NCI-H128 (cell line): Measurements from ENCODE around the gene CCDC77.
"Not testable (repeated sequence)": the region's sequence is repeated elsewhere in the genome, so short reads cannot be mapped to it uniquely, and the experiment has no call there.

Experiments
- DNase-seq: peaks from one replicate; lab custom pipeline; 2025; ENCODE audit not compliant: unreplicated experiment; lab: John Stamatoyannopoulos, UW

The CCDC77 gene

DNA sequence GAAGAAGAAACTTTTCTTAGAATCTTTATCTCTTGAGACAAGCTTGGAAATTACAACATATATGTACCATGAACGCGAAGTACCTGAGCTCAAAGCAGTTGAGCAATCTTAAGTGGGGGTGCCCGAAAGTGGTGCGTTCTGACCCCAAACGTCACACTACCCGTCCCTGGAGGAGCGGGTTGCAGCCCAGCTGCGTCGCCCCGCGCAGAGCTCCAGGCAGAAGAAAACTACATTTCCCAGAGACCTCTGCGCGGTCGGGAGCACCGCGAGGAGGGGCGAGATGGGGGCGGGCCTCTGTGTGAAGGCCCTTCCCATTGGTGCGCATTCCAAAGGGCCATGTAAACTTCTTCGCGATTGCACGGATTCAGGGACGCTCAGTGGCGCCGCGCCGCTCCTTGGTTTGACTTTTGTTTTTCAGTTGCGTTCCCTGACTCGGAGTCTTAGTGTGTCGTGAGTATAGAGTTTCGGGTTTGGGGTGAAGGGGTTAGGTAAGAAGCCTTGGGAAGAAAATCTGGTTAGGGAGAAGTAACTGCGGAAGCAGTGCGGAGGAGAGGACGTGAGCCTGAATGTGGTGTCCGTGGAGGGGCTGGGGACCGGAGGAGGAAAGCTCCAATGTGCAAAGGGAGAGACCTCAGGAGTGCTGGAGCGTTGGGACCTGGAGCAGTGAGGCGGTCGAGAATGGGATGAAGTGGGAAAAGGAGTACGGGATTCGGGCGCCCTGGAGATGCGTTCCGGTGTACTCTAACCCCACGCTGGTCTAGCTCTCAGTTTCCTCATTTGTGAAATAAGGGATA, at the start of gene CCDC77:
CCDC77 (plus strand) TSS at position 410 of the 794 bp plus-strand sequence. CDS start 7,740 bp downstream, outside the sequence.
- no peak for DNase-seq

DNA sequence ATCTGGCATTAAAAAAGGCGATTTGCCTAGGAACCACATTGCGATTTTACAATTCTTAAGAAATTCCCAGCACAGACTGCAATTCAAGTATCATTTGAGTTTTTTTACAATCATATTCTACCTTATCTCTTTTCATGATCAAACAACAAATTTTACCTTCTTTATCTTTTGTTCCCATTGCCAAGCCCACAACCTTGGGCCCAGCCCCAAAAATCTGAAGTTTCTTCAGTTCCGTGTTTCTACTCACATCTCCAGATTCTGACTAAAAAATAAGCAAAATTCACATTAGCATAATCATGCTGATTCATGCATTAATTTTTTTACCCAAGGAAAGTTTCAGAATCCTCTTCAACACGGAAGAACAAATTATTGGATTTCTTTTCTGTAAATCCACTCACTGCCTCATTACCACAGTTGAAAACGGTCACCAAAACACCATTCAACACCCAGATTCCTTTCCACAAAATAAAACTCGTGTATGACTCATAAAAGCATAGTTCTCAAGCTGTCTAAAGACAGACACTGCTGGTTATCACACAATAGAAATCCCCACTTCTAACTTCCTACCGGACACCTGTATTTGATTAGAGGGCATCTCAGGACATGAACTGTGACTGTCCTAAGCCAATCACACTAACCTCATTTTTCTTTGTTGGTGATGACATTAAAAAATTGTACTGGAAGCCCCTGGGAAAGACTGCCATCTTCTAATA, 45.0 kb upstream of the CCDC77 start:
- no peak for DNase-seq

DNA sequence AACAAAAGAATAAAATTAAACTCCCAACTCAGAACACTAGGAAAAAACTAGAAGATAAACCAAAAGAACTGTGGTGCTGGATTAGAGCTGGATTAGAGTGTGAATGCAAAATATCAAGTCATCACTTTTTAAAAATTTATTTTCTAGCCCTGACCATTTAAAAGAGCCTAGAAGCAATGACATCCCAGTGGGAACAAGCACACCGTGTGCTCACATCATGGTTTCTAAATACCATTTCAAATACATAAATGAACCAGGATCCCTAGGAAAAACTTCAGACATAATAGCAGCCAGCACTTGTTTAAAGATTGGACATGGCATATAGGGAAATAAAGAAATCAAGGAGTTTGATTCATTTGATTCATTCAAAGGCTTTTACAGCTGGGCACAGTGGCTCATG, 42.4 kb upstream of the CCDC77 start:
- DNase-seq, result no peak

DNA sequence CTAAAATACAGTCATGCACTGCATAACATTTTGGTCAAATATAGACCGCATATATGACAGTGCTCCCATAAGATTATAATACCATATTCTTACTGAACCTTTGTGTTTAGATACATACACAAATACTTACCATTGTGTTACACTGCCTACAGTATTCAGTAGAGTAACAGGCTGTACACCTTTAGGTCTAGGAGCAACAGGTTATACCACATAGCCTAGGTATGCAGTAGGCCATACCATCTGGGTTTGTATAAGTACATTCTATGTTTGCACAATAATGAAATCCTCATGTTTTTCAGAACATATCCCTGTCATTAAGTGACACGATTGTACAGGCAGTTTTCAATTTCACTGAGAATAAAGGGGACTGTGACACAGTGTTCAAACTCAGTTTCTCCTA, 34.6 kb upstream of the CCDC77 start:
- DNase-seq, result no peak

DNA sequence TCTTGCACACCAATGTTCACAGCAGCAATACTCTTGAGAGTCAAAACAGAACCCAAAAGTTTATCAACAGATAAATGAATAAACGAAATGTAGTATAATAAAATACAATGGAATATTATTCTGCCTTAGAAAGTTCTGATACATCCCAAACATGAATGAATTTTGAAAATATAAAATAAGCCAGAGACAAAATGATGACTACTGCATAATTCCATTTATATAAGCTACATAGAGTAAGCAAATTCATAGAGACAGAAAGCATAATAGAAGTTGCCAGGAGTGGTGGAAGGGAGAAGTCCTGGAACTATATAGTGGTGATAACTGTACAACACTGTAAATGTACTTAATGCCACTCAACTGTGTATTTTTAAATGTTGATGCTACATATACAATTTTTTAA, 33.5 kb upstream of the CCDC77 start:
- no peak for DNase-seq

DNA sequence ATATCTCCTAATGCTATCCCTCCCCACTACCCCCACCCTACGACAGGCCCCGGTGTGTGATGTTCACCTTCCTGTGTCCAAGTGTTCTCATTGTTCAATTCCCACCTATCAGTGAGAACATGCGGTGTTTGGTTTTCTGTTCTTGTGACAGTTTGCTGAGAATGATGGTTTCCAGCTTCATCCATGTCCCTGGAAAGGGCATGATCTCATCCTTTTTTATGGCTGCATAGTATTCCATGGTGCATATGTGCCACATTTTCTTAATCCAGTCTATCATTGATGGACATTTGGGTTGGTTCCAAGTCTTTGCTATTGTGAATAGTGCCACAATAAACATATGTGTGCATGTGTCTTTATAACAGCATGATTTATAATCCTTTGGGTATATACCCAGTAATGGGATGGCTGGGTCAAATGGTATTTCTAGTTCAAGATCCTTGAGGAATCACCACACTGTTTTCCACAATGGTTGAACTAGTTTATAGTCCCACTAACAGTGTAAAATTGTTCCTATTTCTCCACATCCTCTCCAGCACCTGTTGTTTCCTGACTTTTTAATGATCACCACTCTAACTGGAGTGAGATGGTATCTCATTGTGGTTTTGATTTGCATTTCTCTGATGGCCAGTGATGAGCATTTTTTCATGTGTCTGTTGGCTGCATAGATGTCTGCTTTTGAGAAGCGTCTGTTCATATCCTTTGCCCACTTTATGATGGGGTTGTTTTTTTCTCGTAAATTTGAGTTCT, 30.5 kb upstream of the CCDC77 start:
- not testable (repeated sequence) for DNase-seq

DNA sequence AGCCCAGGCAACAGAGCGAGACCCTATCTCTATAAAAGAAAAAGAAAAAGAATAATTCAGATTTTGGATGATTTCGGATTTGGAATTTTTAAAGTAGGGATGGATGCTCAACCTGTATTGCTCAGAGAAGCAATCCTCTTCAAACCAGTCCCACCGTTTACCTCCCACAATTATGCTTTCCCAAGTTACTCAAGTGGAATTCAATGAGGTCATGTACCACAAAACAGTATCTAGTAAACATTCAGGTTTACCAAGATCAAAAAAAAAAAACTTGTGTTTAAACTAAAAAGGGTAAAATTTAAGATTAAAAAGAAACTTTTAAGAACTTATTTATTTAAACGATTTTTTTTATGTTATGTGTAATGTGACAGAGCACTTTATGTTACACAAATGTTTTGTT, 14.8 kb upstream of the CCDC77 start:
- no peak for DNase-seq

DNA sequence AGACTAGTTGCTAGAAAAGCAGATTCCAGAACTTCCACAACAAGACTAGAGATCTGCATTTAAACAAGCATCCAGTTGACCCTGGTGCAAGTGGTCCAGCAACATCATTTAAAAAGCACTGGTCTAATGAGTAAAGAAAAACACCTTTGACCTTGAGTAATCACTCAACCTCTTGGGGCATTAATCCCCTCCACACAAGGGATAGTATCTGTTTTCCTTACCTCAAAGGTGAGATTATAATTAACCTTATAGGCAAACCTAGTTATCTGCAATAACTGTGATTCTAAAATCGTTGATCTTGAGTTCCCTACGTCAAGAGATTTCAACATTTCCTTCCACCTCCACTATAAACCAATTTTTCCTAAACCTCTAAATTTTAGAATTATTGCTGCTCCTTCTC, 13.4 kb upstream of the CCDC77 start:
- DNase-seq, result no peak

DNA sequence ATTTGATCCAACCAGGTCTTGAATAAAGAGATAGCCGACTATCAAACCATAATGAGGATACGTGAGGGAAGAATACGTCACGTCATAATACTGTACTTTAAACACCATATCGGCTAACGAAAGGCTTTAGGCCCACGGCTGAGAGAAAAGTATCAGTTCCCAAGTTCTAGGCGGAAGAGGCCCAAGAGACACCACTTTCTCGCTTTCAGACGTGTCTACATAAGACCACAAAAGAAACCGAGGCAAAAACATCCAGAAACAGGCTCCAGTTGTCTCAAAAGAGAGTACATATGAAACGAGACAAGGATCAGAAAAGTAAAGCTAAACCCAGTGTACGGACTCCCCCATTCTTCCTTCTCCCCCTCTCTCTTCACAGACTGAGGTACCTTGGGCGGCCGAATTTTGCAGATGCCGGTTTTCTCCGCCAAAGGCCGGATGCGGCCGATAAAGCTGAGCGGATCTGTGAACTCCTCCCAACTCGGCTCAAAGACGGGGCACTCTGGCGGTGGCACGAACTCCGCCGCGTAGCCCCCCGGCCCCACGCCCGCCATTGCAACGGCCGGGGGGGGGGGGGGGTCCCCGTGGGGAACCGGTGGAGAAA, 12.8 kb upstream of the CCDC77 start:
- DNase-seq, result no peak

DNA sequence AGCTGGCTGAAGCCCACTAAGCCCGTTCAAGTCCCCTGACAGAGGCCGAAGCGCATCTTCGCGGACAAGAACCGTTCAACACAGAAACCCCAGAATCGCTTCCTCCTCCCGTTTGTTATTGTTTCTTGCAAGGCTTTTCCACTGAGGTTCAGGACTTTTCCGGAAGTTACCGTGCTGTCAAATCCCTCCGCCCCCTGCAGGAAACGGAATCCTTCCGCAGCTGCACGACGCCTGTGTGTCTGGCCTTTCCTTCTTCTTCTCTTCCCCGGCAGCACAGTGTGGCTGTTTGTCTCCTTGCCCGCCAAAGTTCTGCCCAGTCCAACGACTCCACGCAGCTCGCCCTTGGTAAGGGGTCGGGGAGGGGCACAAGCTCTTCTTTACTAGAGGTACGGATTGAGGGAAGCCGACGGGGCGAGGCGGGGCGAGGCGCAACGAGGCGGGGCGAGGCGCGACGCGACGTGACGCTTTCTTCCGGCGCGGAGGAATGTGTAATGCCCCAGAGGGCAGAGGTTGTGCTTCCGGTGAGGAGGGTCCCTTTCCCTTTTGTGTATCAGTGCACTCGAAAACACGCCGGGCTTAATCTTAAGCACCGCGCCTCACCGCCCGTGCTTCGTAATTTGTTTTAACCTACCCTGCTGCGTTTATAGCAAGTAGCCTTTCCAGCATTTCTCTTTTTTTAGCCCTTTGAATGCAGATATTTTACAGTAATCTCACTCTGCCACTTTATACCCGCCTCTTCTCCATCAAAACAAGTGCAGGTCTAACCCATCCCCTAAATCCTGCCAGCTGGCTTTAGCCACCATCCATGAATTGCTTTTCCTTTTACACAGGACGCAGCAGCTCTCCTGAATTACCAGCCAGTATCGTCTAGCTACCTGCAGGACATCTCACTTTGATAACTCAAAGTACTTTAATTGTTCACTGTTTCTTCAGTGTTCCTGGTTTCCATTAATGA, 12.0 kb upstream of the CCDC77 start, which contains the start of gene KDM5A:
KDM5A (minus strand) TSS at position 179 of the 955 bp plus-strand sequence. CDS start 229 bp downstream, outside the sequence.
- no peak for DNase-seq

DNA sequence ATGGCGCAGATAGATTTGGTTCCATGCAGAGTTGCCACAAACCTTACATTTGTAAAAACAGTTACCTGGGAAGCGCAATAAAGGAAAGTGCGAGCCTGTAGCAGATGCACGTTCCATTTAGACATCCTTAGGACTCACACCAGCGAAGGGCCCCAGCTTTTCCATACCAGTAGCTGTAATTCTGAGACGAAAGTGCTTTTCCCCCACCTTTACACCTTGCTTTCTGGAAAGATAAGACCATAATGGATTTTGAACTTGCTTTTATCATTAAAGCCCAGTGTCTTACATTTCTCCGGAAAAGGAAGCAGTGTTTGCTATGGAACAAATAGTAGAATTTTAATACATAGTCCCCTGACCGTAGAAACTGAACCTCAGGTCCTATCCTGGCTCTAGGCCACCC, 616 bp upstream of the CCDC77 start:
- no peak for DNase-seq

DNA sequence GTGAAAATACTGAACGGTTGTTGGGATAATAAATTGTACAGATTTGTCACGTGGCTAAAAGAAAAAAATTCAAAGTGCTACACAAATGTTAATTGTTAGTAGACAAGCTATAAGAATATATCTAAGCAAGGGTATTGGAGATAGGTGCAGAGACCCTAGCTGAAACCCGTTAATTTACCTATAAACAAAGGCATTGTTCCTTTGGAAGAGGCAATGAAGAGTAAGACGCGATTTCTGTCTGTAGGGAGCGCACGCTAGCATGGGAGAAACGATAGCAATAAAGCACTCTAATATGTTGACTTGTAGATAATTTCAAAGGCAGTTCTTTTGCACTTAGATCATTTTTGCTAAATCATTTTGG, 565 bp downstream of the CCDC77 start:
- no peak for DNase-seq

DNA sequence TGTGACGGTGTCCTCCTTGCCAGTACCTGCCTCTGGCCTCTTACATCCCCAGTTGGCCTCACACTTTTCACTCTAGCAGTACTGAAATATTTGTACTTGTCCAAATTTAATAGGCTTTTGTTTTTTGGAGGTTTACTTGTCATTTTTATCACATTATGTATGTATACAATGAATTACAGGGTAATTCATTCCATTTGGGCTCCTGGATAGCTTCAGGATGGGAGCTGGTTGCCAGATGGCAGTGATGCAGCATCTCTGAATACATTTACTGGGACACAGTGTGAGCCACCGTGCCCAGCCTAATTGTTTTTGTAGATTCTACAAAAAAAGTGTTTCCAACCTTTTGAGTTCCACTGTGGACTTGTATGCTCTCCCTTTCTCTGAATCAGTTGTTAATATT, 13.4 kb downstream of the CCDC77 start:
- no peak for DNase-seq

DNA sequence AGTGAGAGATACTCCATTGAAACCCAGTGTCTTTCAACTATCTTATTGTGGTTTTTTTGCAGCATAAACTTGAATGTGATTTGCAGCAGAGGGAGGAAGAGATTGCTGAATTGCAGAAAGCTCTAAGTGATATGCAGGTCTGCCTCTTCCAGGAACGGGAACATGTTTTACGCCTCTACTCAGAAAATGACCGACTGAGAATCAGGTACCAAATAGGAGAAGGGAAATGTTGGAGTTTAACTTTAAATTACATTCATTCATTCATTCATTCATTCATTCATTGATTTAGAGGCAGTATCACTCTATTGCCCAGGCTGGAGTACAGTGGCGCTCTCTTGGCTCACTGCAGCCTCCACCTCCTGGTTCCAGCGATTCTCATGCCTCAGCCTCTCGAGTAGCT, 17.0 kb downstream of the CCDC77 start:
- no peak for DNase-seq

DNA sequence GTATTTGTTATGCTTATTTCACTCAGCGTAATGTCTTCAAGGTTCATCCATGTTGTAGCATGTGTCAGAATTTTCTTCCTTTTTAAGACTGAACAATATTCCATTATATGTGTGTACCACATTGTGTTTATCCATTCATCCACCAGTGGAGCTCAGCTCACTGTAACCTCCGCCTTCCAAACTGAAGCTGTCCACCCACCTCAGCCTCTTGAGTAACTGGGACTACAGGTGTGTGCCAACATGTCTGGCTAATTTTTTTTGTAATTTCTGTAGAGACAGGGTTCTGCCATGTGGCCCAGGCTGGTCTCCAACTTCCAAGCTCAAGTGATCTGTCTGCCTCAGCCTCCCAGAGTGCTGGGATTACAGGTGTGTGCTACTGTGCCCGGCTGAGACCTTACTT, 21.1 kb downstream of the CCDC77 start:
- DNase-seq, result no peak

DNA sequence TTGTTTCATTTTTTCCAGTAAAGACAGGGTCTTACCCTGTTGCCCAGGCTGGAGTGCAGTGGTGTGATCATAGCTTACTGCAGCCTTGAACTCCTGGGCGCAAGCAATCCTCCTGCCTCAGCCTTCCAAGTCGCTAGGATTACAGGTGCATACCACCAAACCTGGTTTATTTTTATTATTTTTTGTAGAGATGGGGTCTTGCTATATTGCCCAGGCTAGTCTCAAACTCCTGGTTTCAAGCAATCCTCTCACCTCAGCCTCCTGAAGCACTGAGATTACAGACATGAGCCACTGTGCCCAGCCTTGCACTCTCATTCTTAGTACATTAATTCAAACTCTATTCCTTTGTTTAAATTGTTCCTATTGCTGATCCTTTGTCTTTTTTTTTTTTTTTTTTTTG, 34.3 kb downstream of the CCDC77 start:
- not testable (repeated sequence) for DNase-seq

DNA sequence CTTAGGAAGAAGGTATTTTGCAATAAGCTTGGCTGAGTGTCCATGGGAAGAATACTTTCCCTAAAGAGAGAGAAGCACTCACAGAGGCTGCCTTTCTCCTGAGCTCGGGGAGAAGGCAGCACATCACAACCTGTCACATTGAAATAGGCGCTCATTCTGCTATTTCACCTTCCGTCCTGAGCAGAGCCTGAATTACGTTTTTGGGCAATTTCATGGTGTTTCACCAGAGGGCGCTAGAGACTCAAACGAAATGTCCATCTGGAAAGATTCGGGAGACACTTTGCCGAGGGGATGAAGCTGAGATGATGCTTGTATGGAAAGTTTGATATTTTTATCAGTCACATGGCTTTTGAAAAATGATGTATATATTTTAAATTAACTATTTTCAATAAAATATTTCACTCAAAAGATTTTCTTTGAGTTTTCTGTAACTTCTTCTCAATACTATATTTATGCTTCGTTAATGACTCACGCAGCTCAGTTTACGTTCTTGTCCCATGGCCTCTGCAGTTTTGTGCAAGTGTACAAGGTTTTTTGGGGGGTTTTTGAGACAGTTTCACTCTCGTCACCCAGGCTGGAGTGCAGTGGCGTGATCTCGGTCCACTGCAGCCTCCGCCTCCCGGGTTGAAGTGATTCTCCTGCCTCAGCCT, 40.9 kb downstream of the CCDC77 start:
- DNase-seq, result peak; percentile 58

DNA sequence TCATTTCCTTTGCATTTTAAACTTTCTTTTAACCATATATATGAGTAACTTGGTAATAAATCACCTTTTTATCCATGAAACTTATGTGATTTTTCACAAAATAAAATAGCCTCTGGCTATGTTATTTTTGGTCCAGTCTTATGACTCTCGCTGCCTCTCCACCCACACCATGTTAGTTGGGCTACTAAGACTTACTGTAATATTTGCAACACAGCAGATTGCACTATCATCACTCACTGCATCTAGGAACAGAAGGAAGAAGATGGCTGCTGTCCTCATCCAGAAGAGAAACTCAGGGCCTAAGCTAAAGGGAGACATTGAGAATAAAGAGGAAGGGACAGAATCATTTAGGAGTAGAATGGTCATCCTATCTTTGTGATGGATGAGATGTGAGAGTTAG, 45.7 kb downstream of the CCDC77 start:
- no peak for DNase-seq

DNA sequence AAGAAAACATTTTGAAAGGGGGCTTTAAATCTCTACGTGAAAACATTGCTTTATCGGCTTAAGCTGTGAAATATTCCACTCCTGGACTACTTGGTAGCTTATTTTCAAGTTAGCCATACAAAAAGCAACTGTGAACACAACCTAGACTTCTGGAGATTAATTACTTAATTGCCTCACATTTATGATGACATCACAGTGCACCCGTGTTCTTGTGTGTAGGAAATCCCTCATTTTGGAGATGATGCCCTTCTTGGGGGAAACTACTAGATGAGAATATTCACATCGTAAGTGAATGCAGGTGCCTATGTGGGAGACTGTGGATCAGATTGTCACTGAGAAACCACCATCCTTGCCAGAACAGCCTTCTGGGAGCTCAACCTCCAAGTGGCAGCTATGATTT, 47.8 kb downstream of the CCDC77 start:
- no peak for DNase-seq

DNA sequence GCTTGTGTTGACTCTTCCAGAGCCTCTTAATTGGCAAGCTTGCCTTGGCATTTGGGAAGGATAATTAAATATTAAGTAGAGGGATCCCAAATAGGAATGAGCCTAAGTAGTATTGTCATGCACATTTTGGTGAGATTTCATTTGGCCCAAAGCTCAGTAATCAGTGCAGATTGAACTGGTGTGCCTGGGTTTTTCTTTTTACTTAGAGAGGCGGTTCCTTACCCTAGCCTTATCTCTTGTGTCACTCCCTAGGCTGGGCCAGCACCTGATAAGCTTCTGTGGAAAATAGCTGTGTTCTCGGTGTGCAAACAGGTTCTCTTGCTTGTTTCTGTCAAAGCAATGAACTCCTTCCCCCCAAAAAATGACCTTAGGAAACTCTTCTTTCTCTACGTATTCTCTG, 49.0 kb downstream of the CCDC77 start:
- no peak for DNase-seq
